HEK293 (cell line): ENCODE data around the gene IRF8.

ENCODE experiments used
- MEIS1 ChIP-seq: sonication (generic); formaldehyde crosslinking; IDR thresholded peaks from 2 replicates; pipeline ENCODE4 v1.8.1; 2022; ENCODE audit warnings: missing genetic modification reagents, mild to moderate bottlenecking, borderline replicate concordance
- YY2 ChIP-seq: fragments of 450-650 bp; formaldehyde crosslinking; IDR thresholded peaks from 2 replicates; pipeline ENCODE4 v1.5.1; 2016; ENCODE audit warnings: missing biosample characterization, missing genetic modification characterization
- TF ChIP-seq, protein P1 (sequence below): fragments of 450-650 bp; formaldehyde crosslinking; IDR thresholded peaks from 2 replicates; pipeline ENCODE4 v1.5.1; 2016; ENCODE audit warnings: missing biosample characterization, missing genetic modification characterization
- TF ChIP-seq, protein P2 (sequence below): fragments of 450-650 bp; formaldehyde crosslinking; IDR thresholded peaks from 2 replicates; pipeline ENCODE4 v1.5.1; 2016; ENCODE audit warnings: missing biosample characterization, missing genetic modification characterization
- TF ChIP-seq, protein P3 (sequence below): fragments of 450-650 bp; formaldehyde crosslinking; IDR thresholded peaks from 2 replicates; pipeline ENCODE4 v1.5.1; 2016; ENCODE audit warnings: missing biosample characterization, missing genetic modification characterization
- TF ChIP-seq, protein P4 (sequence below): fragments of 450-650 bp; IDR thresholded peaks from 2 replicates; pipeline ENCODE4 v1.5.1; 2018; ENCODE audit warnings: missing biosample characterization, mild to moderate bottlenecking, missing genetic modification characterization

DNA sequence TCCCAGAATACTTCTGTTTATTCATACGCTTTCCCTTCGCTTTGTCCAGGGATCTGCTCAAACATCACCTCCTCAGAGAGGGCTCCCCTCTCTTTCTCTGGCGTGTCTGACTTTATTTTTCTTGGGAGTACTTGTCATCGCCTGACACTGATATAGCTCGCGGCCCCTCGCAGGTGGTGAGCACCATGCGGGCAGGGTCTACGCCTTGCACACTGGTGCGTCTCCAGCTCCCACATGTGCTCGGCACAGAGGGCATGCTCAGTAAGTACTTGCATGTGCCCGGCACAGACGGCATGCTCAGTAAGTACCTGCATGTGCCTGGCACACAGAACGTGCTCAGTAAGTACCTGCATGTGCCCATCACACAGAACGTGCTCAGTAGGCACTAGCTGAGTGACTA is 57.5 kb downstream of the IRF8 start:
- TF ChIP-seq, protein P1, sequence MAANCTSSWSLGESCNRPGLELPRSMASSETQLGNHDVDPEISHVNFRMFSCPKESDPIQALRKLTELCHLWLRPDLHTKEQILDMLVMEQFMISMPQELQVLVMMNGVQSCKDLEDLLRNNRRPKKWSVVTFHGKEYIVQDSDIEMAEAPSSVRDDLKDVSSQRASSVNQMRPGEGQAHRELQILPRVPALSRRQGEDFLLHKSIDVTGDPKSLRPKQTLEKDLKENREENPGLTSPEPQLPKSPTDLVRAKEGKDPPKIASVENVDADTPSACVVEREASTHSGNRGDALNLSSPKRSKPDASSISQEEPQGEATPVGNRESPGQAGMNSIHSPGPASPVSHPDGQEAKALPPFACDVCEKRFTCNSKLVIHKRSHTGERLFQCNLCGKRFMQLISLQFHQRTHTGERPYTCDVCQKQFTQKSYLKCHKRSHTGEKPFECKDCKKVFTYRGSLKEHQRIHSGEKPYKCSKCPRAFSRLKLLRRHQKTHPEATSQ (tag by site-specific recombination) = no peak
- TF ChIP-seq MEIS1 (no peak), YY2 (tag by site-specific recombination) (no peak)
- TF ChIP-seq, protein P2, sequence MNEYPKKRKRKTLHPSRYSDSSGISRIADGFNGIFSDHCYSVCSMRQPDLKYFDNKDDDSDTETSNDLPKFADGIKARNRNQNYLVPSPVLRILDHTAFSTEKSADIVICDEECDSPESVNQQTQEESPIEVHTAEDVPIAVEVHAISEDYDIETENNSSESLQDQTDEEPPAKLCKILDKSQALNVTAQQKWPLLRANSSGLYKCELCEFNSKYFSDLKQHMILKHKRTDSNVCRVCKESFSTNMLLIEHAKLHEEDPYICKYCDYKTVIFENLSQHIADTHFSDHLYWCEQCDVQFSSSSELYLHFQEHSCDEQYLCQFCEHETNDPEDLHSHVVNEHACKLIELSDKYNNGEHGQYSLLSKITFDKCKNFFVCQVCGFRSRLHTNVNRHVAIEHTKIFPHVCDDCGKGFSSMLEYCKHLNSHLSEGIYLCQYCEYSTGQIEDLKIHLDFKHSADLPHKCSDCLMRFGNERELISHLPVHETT = no peak
- TF ChIP-seq, protein P3, sequence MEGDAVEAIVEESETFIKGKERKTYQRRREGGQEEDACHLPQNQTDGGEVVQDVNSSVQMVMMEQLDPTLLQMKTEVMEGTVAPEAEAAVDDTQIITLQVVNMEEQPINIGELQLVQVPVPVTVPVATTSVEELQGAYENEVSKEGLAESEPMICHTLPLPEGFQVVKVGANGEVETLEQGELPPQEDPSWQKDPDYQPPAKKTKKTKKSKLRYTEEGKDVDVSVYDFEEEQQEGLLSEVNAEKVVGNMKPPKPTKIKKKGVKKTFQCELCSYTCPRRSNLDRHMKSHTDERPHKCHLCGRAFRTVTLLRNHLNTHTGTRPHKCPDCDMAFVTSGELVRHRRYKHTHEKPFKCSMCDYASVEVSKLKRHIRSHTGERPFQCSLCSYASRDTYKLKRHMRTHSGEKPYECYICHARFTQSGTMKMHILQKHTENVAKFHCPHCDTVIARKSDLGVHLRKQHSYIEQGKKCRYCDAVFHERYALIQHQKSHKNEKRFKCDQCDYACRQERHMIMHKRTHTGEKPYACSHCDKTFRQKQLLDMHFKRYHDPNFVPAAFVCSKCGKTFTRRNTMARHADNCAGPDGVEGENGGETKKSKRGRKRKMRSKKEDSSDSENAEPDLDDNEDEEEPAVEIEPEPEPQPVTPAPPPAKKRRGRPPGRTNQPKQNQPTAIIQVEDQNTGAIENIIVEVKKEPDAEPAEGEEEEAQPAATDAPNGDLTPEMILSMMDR = no peak
- TF ChIP-seq, protein P4, sequence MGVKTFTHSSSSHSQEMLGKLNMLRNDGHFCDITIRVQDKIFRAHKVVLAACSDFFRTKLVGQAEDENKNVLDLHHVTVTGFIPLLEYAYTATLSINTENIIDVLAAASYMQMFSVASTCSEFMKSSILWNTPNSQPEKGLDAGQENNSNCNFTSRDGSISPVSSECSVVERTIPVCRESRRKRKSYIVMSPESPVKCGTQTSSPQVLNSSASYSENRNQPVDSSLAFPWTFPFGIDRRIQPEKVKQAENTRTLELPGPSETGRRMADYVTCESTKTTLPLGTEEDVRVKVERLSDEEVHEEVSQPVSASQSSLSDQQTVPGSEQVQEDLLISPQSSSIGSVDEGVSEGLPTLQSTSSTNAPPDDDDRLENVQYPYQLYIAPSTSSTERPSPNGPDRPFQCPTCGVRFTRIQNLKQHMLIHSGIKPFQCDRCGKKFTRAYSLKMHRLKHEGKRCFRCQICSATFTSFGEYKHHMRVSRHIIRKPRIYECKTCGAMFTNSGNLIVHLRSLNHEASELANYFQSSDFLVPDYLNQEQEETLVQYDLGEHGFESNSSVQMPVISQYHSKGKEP (tag by site-specific recombination) = no peak
